GM18511 (cell line): ENCODE data around the gene HTR1A.

ENCODE experiments used
- ATAC-seq: cut with Tn5 transposase; IDR thresholded peaks from one replicate; pipeline ENCODE4 v1.9.1; 2021; ENCODE audit warnings: mild to moderate bottlenecking, moderate library complexity; ENCODE audit not compliant: unreplicated experiment

HTR1A gene

GRCh38 chr5:63962279-63962678 is at the start of gene HTR1A:
Gene HTR1A (minus strand): TSS chr5:63962445. CDS start chr5:63961719, 726 bp downstream.
- ATAC-seq = no peak

- ATAC-seq = no peak
These were observed 41.7 kb upstream of the HTR1A start for GRCh38 chr5:64003966-64004365.

GRCh38 chr5:64000096-64000495 is 37.9 kb upstream of the HTR1A start:
- ATAC-seq = no peak

GRCh38 chr5:63987053-63987452 is 24.8 kb upstream of the HTR1A start:
- no peak for ATAC-seq

GRCh38 chr5:63981864-63982263 is 19.6 kb upstream of the HTR1A start:
- ATAC-seq = no peak

GRCh38 chr5:63963926-63964325 is 1.7 kb upstream of the HTR1A start:
- ATAC-seq = no peak

- ATAC-seq = peak; percentile 90
These were observed 963 bp upstream of the HTR1A start for GRCh38 chr5:63963080-63963735.

GRCh38 chr5:63961598-63962161 is 565 bp downstream of the HTR1A start:
- no peak for ATAC-seq

GRCh38 chr5:63961125-63961597 is 1.1 kb downstream of the HTR1A start:
- no peak for ATAC-seq

GRCh38 chr5:63960646-63961045 is 1.6 kb downstream of the HTR1A start:
- no peak for ATAC-seq

- ATAC-seq = no peak
These were observed 2.9 kb downstream of the HTR1A start for GRCh38 chr5:63959177-63959982.

GRCh38 chr5:63958654-63959053 is 3.6 kb downstream of the HTR1A start:
- no peak for ATAC-seq

- ATAC-seq = no peak
These were observed 4.6 kb downstream of the HTR1A start for GRCh38 chr5:63957617-63958016.

- no peak for ATAC-seq
These were observed 9.0 kb downstream of the HTR1A start for GRCh38 chr5:63953217-63953616.

GRCh38 chr5:63935103-63935502 is 27.1 kb downstream of the HTR1A start:
- ATAC-seq = no peak

GRCh38 chr5:63931836-63932235 is 30.4 kb downstream of the HTR1A start:
- ATAC-seq = no peak

- ATAC-seq = no peak
These were observed 33.8 kb downstream of the HTR1A start for GRCh38 chr5:63928451-63928850.

GRCh38 chr5:63923914-63924313 is 38.3 kb downstream of the HTR1A start:
- ATAC-seq = no peak

- ATAC-seq = no peak
These were observed 42.3 kb downstream of the HTR1A start for GRCh38 chr5:63919763-63920478.

- no peak for ATAC-seq
These were observed 45.5 kb downstream of the HTR1A start for GRCh38 chr5:63916786-63917185.

GRCh38 chr5:63911871-63912270 is 50.4 kb downstream of the HTR1A start:
- ATAC-seq = no peak
